NCI-H187 treated with DMSO at 0.1 percent for 48 hours (cell line): ENCODE data around the gene ARL15.
"Not testable (repeated sequence)": the region's sequence is repeated elsewhere in the genome, so short reads cannot be mapped to it uniquely, and the experiment has no call there.

Experiments used
- DNase-seq: peaks from one replicate; lab custom pipeline; 2025; lab: John Stamatoyannopoulos, UW

The ARL15 gene

GRCh38 chr5:53895091-53895683 is 415.2 kb downstream of the ARL15 start:
- no peak for DNase-seq

- no peak for DNase-seq
Observed at GRCh38 chr5:53893626-53894025, 416.7 kb downstream of the ARL15 start.

GRCh38 chr5:53892224-53892623 is 418.1 kb downstream of the ARL15 start:
- DNase-seq: no peak

GRCh38 chr5:53891159-53891558 is 419.2 kb downstream of the ARL15 start:
- DNase-seq: no peak

GRCh38 chr5:53890490-53890889 is 419.9 kb downstream of the ARL15 start:
- no peak for DNase-seq

GRCh38 chr5:53884844-53885243 is 425.5 kb downstream of the ARL15 start:
- DNase-seq: no peak

- DNase-seq: no peak
Observed at GRCh38 chr5:53884417-53884816, 426.0 kb downstream of the ARL15 start.

GRCh38 chr5:53882676-53883031 is 427.7 kb downstream of the ARL15 start:
- DNase-seq: no peak

GRCh38 chr5:53882006-53882675 is 428.2 kb downstream of the ARL15 start:
- no peak for DNase-seq

GRCh38 chr5:53879708-53880323 is 430.6 kb downstream of the ARL15 start:
- DNase-seq: no peak

- DNase-seq: no peak
Observed at GRCh38 chr5:53878015-53878414, 432.4 kb downstream of the ARL15 start.

GRCh38 chr5:53877243-53877642 is 433.1 kb downstream of the ARL15 start:
- DNase-seq: no peak

- no peak for DNase-seq
Observed at GRCh38 chr5:53874409-53874808, 436.0 kb downstream of the ARL15 start.

GRCh38 chr5:53873235-53873634 is 437.1 kb downstream of the ARL15 start:
- no peak for DNase-seq

- no peak for DNase-seq
Observed at GRCh38 chr5:53871775-53872174, 438.6 kb downstream of the ARL15 start.

GRCh38 chr5:53871050-53871449 is 439.3 kb downstream of the ARL15 start:
- no peak for DNase-seq

- DNase-seq: no peak
Observed at GRCh38 chr5:53858700-53859456, 451.5 kb downstream of the ARL15 start.

- no peak for DNase-seq
Observed at GRCh38 chr5:53856506-53856905, 453.9 kb downstream of the ARL15 start.

GRCh38 chr5:53836851-53837430 is 473.4 kb downstream of the ARL15 start:
- DNase-seq: not testable (repeated sequence)

GRCh38 chr5:53834500-53834899 is 475.9 kb downstream of the ARL15 start:
- no peak for DNase-seq
